AG10803 (cell line): ENCODE measurements around the gene ALOXE3.

Source experiments
- DNase-seq: peaks from one replicate; pipeline ENCODE4 v3.0.0; 2010; ENCODE audit warnings: low read depth
- H3K4me3 ChIP-seq: 2 replicates; pipeline ENCODE4 v1.5.1; 2011; ENCODE audit warnings: mild to moderate bottlenecking, low read length, control low read depth
- TF ChIP-seq, protein P1 (sequence below): conservative IDR thresholded peaks from 2 replicates; pipeline ENCODE4 v1.5.1; 2011; ENCODE audit warnings: mild to moderate bottlenecking, low read length, control low read depth, inconsistent platforms

Gene ALOXE3

DNA sequence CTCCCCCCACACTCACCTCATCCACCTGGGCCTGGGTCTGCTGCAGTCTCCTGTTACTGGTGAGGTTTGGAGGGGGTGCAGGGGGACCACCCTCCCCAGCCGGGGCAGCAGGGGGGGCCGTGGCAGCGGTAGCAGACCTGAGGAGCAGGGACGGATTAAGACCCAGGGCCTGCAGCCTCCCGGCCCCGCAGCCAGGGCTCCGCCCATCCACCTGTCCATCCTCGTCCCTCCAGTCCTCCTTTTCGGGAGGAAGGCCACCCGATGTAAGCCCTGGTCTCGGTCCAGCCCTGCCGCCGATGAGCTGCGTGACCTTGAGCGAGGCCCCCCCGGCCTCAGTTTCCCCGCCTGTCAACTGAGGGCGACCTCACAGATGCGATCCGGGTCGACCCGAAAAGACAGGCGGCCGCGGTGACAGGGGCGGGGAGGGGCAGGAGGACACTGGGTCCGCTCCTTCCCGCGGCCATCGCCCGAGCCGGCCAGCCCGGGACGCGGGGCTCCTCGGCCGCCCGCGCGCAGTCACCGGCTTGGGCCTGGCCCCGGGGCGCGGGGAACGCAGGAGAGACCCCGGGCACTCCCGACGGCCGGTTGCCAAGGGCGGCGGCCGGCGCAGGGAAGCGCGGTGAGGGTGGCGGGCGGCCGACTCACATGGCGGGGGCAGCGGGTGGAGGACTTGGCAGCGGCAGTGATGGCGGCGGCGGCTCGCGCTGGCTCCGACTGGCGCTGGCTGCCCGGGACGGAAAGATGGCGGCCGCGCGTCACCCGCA, 44.1 kb upstream of the ALOXE3 start, which contains the start of gene VAMP2:
Gene VAMP2, minus strand, starts transcription at position 716 of the 764 bp plus-strand sequence. Its CDS starts 69 bp downstream, at position 647.
- peak; percentile 71 for DNase-seq
- TF ChIP-seq, protein P1, sequence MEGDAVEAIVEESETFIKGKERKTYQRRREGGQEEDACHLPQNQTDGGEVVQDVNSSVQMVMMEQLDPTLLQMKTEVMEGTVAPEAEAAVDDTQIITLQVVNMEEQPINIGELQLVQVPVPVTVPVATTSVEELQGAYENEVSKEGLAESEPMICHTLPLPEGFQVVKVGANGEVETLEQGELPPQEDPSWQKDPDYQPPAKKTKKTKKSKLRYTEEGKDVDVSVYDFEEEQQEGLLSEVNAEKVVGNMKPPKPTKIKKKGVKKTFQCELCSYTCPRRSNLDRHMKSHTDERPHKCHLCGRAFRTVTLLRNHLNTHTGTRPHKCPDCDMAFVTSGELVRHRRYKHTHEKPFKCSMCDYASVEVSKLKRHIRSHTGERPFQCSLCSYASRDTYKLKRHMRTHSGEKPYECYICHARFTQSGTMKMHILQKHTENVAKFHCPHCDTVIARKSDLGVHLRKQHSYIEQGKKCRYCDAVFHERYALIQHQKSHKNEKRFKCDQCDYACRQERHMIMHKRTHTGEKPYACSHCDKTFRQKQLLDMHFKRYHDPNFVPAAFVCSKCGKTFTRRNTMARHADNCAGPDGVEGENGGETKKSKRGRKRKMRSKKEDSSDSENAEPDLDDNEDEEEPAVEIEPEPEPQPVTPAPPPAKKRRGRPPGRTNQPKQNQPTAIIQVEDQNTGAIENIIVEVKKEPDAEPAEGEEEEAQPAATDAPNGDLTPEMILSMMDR, result no peak

DNA sequence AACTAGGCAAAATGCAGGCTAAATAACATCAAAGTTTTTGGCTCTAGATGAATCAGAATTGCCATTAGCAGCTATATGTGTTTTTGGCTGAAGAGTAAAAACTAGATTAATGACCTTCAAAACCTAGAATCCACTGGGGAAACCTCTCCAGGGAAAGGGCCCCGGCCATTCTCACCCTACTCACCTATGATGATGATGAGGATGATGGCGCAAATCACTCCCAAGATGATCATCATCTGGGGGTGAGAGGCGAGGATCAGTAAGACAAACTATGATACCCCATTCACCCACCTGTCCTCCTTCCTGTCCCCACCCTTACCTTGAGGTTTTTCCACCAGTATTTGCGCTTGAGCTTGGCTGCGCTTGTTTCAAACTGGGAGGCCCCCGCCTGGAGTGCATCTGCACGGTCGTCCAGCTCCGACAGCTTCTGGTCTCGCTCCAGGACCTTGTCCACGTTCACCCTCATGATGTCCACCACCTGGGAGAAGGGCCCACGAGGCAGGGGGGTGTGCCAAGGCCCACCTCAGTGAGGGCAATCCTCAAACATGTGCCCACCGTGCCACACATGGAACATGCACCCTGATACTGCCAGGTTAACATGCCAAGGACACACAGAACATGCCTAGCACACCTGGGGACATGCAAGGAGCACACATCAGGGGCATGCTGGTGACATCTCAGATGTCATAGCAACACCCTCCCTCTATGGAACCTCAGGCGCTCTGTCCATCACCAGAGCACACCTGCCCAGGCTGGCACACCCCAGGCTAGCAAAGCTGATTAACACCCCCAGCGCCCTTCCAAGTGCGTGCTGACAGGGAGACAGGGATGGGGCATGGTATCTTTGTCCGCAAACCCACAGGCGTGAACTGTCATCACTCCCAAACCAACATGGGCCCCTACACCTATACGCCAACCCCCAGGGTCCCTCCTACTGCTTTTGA, 43.2 kb upstream of the ALOXE3 start:
- peak overlapping the region; percentile 94 for H3K4me3 ChIP-seq
- TF ChIP-seq, protein P1, result no peak
- no peak for DNase-seq

More for the DNA sequence above, 44.1 kb upstream of the ALOXE3 start, which contains the start of gene VAMP2:
- peak within 1 kb of the TSS; percentile 94 for H3K4me3 ChIP-seq

DNA sequence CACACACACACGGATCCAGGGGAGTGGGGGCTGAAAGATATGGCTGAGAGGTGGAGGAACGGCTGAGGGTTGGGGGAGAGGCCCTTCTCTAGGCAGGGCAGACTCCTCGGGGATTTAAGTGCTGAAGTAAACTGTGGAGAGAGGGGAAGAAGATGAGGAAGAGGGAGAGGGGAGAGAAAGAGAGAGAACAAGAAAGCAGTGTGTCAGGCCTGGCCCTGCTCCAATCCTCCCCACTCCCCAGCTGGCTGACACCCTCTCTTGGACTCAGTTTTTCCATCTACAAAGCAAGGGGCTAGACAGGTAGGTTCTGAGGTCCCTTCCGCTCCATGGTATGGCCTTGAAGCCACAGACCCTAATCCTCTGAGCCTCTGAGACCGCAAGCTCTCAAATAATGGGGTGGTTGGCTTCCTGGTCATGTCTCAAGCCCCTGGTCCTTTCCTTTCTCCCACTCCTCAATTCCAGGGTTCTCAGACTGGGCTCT, 42.5 kb upstream of the ALOXE3 start:
- peak overlapping the region; percentile 7; the same call in 1 of the 2 replicates for H3K4me3 ChIP-seq
- DNase-seq, result no peak
- TF ChIP-seq, protein P1, result no peak

DNA sequence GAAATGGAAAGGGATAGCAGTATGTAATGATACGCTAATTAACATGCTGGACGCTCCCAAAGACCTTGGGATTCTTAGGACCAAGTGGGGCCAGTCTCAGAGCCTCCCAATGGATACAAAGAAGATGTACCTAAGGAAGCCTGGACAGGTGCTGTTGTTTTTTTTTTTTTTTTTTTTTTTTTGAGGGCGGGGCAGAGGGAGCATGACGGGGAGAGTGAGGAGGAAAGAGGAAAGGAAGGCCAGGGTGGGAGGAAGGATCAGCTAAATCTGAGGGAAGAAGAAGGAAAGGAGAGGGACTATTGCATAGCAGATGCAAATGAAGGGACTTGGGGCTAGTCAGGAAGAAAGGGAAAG, 41.9 kb upstream of the ALOXE3 start:
- H3K4me3 ChIP-seq, result no peak overlapping the region
- TF ChIP-seq, protein P1, result no peak
- DNase-seq, result no peak

DNA sequence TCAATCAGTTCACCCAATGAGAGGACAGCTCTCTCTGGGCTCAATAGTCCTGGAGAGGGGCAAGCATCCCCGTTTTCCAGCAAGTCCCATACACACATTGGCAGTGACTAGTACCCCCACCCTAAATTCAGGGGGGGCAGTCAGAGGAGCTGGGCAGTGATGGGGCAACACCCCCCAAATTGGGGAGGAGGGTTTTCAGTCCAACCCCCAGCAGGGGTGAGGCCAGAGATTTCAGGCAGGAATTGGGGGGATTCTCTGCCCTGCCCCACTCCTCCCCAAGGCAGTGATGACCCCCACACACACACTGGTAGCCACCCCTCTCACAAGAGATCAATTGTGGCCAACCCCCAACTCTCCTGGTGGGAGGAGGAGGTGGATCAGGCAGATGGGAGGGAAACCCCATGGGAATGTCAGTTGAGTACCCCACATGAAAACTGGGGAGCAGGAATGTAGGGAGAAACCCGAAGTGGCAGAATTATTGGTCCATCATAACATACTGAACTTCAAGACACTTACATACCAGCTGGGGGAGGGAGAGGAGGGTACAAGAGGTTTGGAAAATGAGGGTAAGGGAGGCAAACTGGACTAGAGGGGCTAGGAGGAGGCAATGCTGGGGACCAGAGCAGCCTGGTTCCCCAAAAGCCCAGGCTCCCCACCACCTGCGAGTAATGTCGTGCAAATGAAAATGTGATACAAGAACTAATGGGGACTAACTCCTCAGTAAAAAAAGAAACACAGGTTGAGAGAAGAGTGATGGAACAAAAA, 41.3 kb upstream of the ALOXE3 start:
- no peak overlapping the region for H3K4me3 ChIP-seq
- TF ChIP-seq, protein P1, result no peak
- DNase-seq, result no peak

DNA sequence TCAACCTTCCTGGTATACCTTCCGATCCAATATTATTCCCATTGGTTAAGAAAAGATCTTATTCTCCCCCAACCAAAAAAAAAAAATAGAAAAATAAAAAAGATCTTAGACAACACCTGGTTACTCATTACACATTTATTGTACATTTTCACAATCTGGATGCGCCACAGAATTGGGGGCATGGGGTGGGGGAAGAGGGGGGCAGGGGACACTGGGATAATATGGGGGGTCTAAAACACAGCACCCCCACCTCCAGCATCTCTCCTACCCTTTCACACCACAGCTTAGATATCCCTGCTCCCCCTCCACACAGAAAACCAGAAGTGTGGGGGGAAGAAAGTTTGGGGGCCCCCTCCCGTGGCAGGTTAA, 40.7 kb upstream of the ALOXE3 start:
- TF ChIP-seq, protein P1, result no peak
- no peak overlapping the region for H3K4me3 ChIP-seq
- DNase-seq, result no peak
